GM23338 (cell line): Measurements from ENCODE around the gene AGPS. TPM values are rescaled to one million over a fixed set of nuclear protein-coding genes. Genes with fewer than 3 reads are reported as not detected.

Experiments used
- ATAC-seq: fragments of 200-7000 bp; cut with Tn5 transposase; 3 replicates; pipeline ENCODE4 v1.9.1; 2020
- DNase-seq: peaks from one replicate; pipeline ENCODE4 v3.0.0-alpha.2; 2015; ENCODE audit warnings: low spot score
- H2AFZ ChIP-seq: fragments of 200-600 bp; sonication (generic); 2 replicates; pipeline ENCODE4 v1.8.0; 2016; ENCODE audit warnings: antibody characterized with exemption, mild to moderate bottlenecking, moderate library complexity
- H3F3A ChIP-seq: fragments of 200-600 bp; sonication (generic); replicated peaks from 2 replicates; pipeline ENCODE4 v1.8.0; 2017; ENCODE audit warnings: antibody characterized with exemption, mixed run types, low read depth
- H3K27ac ChIP-seq: fragments of 200-600 bp; sonication (generic); 2 replicates; pipeline ENCODE4 v1.6.1; 2016; ENCODE audit warnings: low read depth
- H3K27me3 ChIP-seq: fragments of 200-600 bp; sonication (generic); 2 replicates; pipeline ENCODE4 v1.8.0; 2016; ENCODE audit warnings: mild to moderate bottlenecking, mixed run types, moderate library complexity; ENCODE audit not compliant: insufficient read depth
- H3K36me3 ChIP-seq: fragments of 200-600 bp; sonication (generic); 2 replicates; pipeline ENCODE4 v1.8.0; 2016; ENCODE audit warnings: mild to moderate bottlenecking; ENCODE audit not compliant: insufficient read depth
- H3K4me1 ChIP-seq: fragments of 200-600 bp; sonication (generic); 2 replicates; pipeline ENCODE4 v1.8.0; 2016; ENCODE audit warnings: mild to moderate bottlenecking, moderate library complexity; ENCODE audit not compliant: insufficient read depth
- H3K4me2 ChIP-seq: fragments of 200-600 bp; sonication (generic); 2 replicates; pipeline ENCODE4 v1.7.1; 2017; ENCODE audit warnings: mixed run types
- H3K4me3 ChIP-seq: fragments of 200-600 bp; sonication (generic); 2 replicates; pipeline ENCODE4 v1.6.1; 2016; ENCODE audit warnings: mixed run types
- H3K79me2 ChIP-seq: fragments of 200-600 bp; sonication (generic); replicated peaks from 2 replicates; pipeline ENCODE4 v1.8.0; 2017; ENCODE audit warnings: mild to moderate bottlenecking; ENCODE audit not compliant: insufficient read depth
- H3K9me2 ChIP-seq: fragments of 200-600 bp; sonication (generic); 2 replicates; pipeline ENCODE4 v1.8.0; 2017; ENCODE audit not compliant: insufficient read depth
- H4K20me1 ChIP-seq: fragments of 200-600 bp; sonication (generic); replicated peaks from 2 replicates; pipeline ENCODE4 v1.8.0; 2017; ENCODE audit warnings: mild to moderate bottlenecking; ENCODE audit not compliant: insufficient read depth
- H3K27ac Mint-ChIP-seq: 2 replicates; pipeline ENCODE4 v1.8.0; 2020; ENCODE audit warnings: inconsistent platforms, mild to moderate bottlenecking, moderate library complexity, mixed read lengths
- H3K27me3 Mint-ChIP-seq: 3 replicates; pipeline ENCODE4 v1.8.0; 2022; ENCODE audit warnings: low read depth, mild to moderate bottlenecking, moderate library complexity, mixed read lengths, inconsistent platforms; ENCODE audit not compliant: insufficient read depth, poor library complexity
- H3K36me3 Mint-ChIP-seq: 3 replicates; pipeline ENCODE4 v1.8.0; 2021; ENCODE audit warnings: low read depth, mild to moderate bottlenecking, inconsistent platforms, moderate library complexity, mixed read lengths
- H3K4me1 Mint-ChIP-seq: 3 replicates; pipeline ENCODE4 v1.8.0; 2020; ENCODE audit warnings: mild to moderate bottlenecking, inconsistent platforms, mixed read lengths
- H3K4me3 Mint-ChIP-seq: 3 replicates; pipeline ENCODE4 v1.8.0; 2021; ENCODE audit warnings: moderate library complexity, mild to moderate bottlenecking, inconsistent platforms, mixed read lengths
- H3K9me3 Mint-ChIP-seq: 3 replicates; pipeline ENCODE4 v1.8.0; 2020; ENCODE audit warnings: moderate library complexity, mild to moderate bottlenecking, inconsistent platforms, mixed read lengths
- CREB1 ChIP-seq: fragments of 250-450 bp; sonication (Bioruptor Pico); IDR thresholded peaks from 2 replicates; pipeline ENCODE4 v1.5.0; 2020; ENCODE audit warnings: low read depth, mild to moderate bottlenecking, moderate library complexity
- CTCF ChIP-seq, 2 experiments: fragments of 200-600 bp in 1 of 2; sonication (generic) in 1 of 2; conservative IDR thresholded peaks; 2 replicates each; pipeline versions ENCODE4 v1.5.1 to v1.6.1; 2016 to 2017; ENCODE audit warnings: antibody characterized with exemption in 2 of 2, low read depth in 2 of 2, mild to moderate bottlenecking in 2 of 2, moderate library complexity in 1 of 2
- ETS1 ChIP-seq: IDR thresholded peaks from 2 replicates; pipeline ENCODE4 v1.6.1; 2016; ENCODE audit warnings: antibody characterized with exemption
- EZH2 ChIP-seq: fragments of 200-600 bp; sonication (generic); IDR thresholded peaks from one replicate; pipeline ENCODE4 v1.8.0; 2017; ENCODE audit warnings: antibody characterized with exemption, mild to moderate bottlenecking, low read depth; ENCODE audit not compliant: unreplicated experiment
- EZH2phosphoT487 ChIP-seq: fragments of 200-600 bp; sonication (generic); IDR thresholded peaks from one replicate; pipeline ENCODE4 v1.8.1; 2018; ENCODE audit warnings: antibody characterized with exemption; ENCODE audit not compliant: unreplicated experiment
- JUNB ChIP-seq: IDR thresholded peaks from one replicate; pipeline ENCODE4 v1.6.1; 2016; ENCODE audit warnings: antibody characterized with exemption; ENCODE audit not compliant: unreplicated experiment
- NANOG ChIP-seq: IDR thresholded peaks from 2 replicates; pipeline ENCODE4 v1.6.1; 2016; ENCODE audit warnings: antibody characterized with exemption, borderline replicate concordance
- POLR2AphosphoS5 ChIP-seq: IDR thresholded peaks from 2 replicates; pipeline ENCODE4 v1.6.1; 2016; ENCODE audit warnings: antibody characterized with exemption, low read depth
- REST ChIP-seq: IDR thresholded peaks from one replicate; pipeline ENCODE4 v1.6.1; 2018; ENCODE audit warnings: antibody characterized with exemption; ENCODE audit not compliant: unreplicated experiment
- STAT1 ChIP-seq: IDR thresholded peaks from one replicate; pipeline ENCODE4 v1.6.1; 2016; ENCODE audit warnings: antibody characterized with exemption; ENCODE audit not compliant: unreplicated experiment
- ZNF114 ChIP-seq: fragments of 250-450 bp; sonication (Bioruptor Pico); IDR thresholded peaks from 2 replicates; pipeline ENCODE4 v1.5.0; 2020; ENCODE audit warnings: mild to moderate bottlenecking, moderate library complexity
- ZNF331 ChIP-seq: fragments of 250-450 bp; sonication (Bioruptor Pico); IDR thresholded peaks from 2 replicates; pipeline ENCODE4 v1.5.0; 2020; ENCODE audit warnings: low read depth, mild to moderate bottlenecking, moderate library complexity
- ZNF462 ChIP-seq: fragments of 250-450 bp; sonication (Bioruptor Pico); IDR thresholded peaks from 2 replicates; pipeline ENCODE4 v1.5.0; 2020; ENCODE audit warnings: mild to moderate bottlenecking, moderate library complexity
- polyA plus RNA-seq: library from polyadenylated mRNA; unstranded; fragments of >200 nt; fragmentation: Nextera tagmentation; extraction: Ambion mirVana; gene quantifications from 2 replicates; pipeline ENCODE4 v1.2.1, GENCODE V29; 2016
- total RNA-seq: library from RNA; depleted of rRNA; stranded (reverse); fragments of >200 nt; shearing (Covaris generic); gene quantifications from 2 replicates; pipeline ENCODE4 v1.2.3, GENCODE V29; 2014

AGPS gene
- total and polyA plus RNA-seq, 2 experiments from 2014 or later, result 14.6 to 73.2 TPM

- no peak overlapping the region for H3K27ac Mint-ChIP-seq
Measured at GRCh38 chr2:177355874-177356273, 36.7 kb upstream of the AGPS start.

More at GRCh38 chr2:177355874-177356273, 36.7 kb upstream of the AGPS start:
- Mint-ChIP-seq H3K4me3 (no peak overlapping the region), H3K27me3 (no peaks in the 10 kb centered on the region), H3K9me3 (no peaks in the 10 kb centered on the region), H3K4me1 (no peaks in the 10 kb centered on the region), H3K36me3 (no peaks in the 10 kb centered on the region)
- DNase-seq, result no peak
- Histone ChIP-seq H3K27ac (no peak overlapping the region), H3K4me3 (no peak overlapping the region), H3K79me2 (no peaks in the 10 kb centered on the region), H3K27me3 (no peaks in the 10 kb centered on the region), H3K36me3 (no peaks in the 10 kb centered on the region), H3F3A (no peaks in the 10 kb centered on the region), H4K20me1 (no peaks in the 10 kb centered on the region), H3K4me1 (no peaks in the 10 kb centered on the region), H3K4me2 (no peak overlapping the region), H3K9me2 (no peaks in the 10 kb centered on the region), H2AFZ (no peak overlapping the region)
- ATAC-seq, result no peak
- TF ChIP-seq JUNB, result no peak
- no peak for TF ChIP-seq ETS1
- TF ChIP-seq EZH2, result no peak
- TF ChIP-seq REST, result no peak
- no peak for TF ChIP-seq STAT1
- TF ChIP-seq NANOG, result no peak
- TF ChIP-seq CREB1, result no peak
- TF ChIP-seq ZNF462 (CRISPR knock-in tag), result no peak
- TF ChIP-seq ZNF114, result no peak
- no peak for TF ChIP-seq EZH2phosphoT487
- TF ChIP-seq ZNF331, result no peak
- TF ChIP-seq POLR2AphosphoS5, result no peak
- no peak for TF ChIP-seq CTCF (conservative IDR thresholded peaks at IDR 0.05; ENCODE audit: low read depth in 2 of 2)
